ENCODE results near the gene SH3GL3.

SH3GL3 gene

GRCh38 chr15:83413054-83413719, 34.0 kb upstream of the SH3GL3 start:
- TF ChIP-seq MAX (IDR thresholded peaks at IDR 0.05): no peak
- no peak for TF ChIP-seq CREB1 (IDR thresholded peaks at IDR 0.05; ENCODE audit: low read depth)

GRCh38 chr15:83422081-83422480, 25.1 kb upstream of the SH3GL3 start:
- TF ChIP-seq EGR1 (IDR thresholded peaks at IDR 0.05) (no peak), MAX (IDR thresholded peaks at IDR 0.05) (no peak), FOXM1 (IDR thresholded peaks at IDR 0.05; ENCODE audit: borderline replicate concordance, low read depth) (no peak), TEAD4 (IDR thresholded peaks at IDR 0.05) (no peak), RAD21 (IDR thresholded peaks at IDR 0.05; ENCODE audit: low read depth) (no peak), TAF1 (IDR thresholded peaks at IDR 0.05; ENCODE audit: low read depth) (no peak), ZBTB7A (IDR thresholded peaks at IDR 0.05; ENCODE audit: low read depth) (no peak), TCF12 (IDR thresholded peaks at IDR 0.05; ENCODE audit: low read depth) (no peak), CEBPB (IDR thresholded peaks at IDR 0.05) (no peak), REST (IDR thresholded peaks at IDR 0.05; ENCODE audit: low read depth) (no peak), CREB1 (IDR thresholded peaks at IDR 0.05; ENCODE audit: low read depth) (no peak), NFIC (IDR thresholded peaks at IDR 0.05) (no peak), USF1 (IDR thresholded peaks at IDR 0.05) (no peak), EP300 (IDR thresholded peaks at IDR 0.05; ENCODE audit: borderline replicate concordance) (no peak)

GRCh38 chr15:83422541-83422940, 24.6 kb upstream of the SH3GL3 start:
- no peak for TF ChIP-seq MAX (IDR thresholded peaks at IDR 0.05)
- no peak for TF ChIP-seq CEBPB (IDR thresholded peaks at IDR 0.05)
- TF ChIP-seq ZBTB7A (IDR thresholded peaks at IDR 0.05; ENCODE audit: low read depth): no peak

- TF ChIP-seq FOXM1 (IDR thresholded peaks at IDR 0.05; ENCODE audit: borderline replicate concordance, low read depth) (no peak), REST (IDR thresholded peaks at IDR 0.05; ENCODE audit: low read depth) (no peak)
Measured at GRCh38 chr15:83424101-83424500, 23.0 kb upstream of the SH3GL3 start.

- no peak for TF ChIP-seq REST (IDR thresholded peaks at IDR 0.05; ENCODE audit: low read depth)
- TF ChIP-seq YY1 (IDR thresholded peaks at IDR 0.05; ENCODE audit: low read depth): no peak
- no peak for TF ChIP-seq ZBTB7A (IDR thresholded peaks at IDR 0.05; ENCODE audit: low read depth)
- TF ChIP-seq RAD21 (IDR thresholded peaks at IDR 0.05; ENCODE audit: low read depth): no peak
- no peak for TF ChIP-seq CREB1 (IDR thresholded peaks at IDR 0.05; ENCODE audit: low read depth)
Measured at GRCh38 chr15:83430441-83430840, 16.7 kb upstream of the SH3GL3 start.

GRCh38 chr15:83431521-83431920, 15.6 kb upstream of the SH3GL3 start:
- no peak for TF ChIP-seq FOXM1 (IDR thresholded peaks at IDR 0.05; ENCODE audit: borderline replicate concordance, low read depth)
- TF ChIP-seq RAD21 (IDR thresholded peaks at IDR 0.05; ENCODE audit: low read depth): no peak
- no peak for TF ChIP-seq EGR1 (IDR thresholded peaks at IDR 0.05)
- TF ChIP-seq TCF12 (IDR thresholded peaks at IDR 0.05; ENCODE audit: low read depth): no peak
- no peak for TF ChIP-seq USF1 (IDR thresholded peaks at IDR 0.05)
- TF ChIP-seq TAF1 (IDR thresholded peaks at IDR 0.05; ENCODE audit: low read depth): no peak
- no peak for TF ChIP-seq MAX (IDR thresholded peaks at IDR 0.05)
- TF ChIP-seq EP300 (IDR thresholded peaks at IDR 0.05; ENCODE audit: borderline replicate concordance): no peak
- no peak for TF ChIP-seq ZBTB7A (IDR thresholded peaks at IDR 0.05; ENCODE audit: low read depth)
- no peak for TF ChIP-seq NFIC (IDR thresholded peaks at IDR 0.05)
- no peak for TF ChIP-seq CREB1 (IDR thresholded peaks at IDR 0.05; ENCODE audit: low read depth)
- TF ChIP-seq CEBPB (IDR thresholded peaks at IDR 0.05): no peak
- TF ChIP-seq YY1 (IDR thresholded peaks at IDR 0.05; ENCODE audit: low read depth): no peak
- no peak for TF ChIP-seq TEAD4 (IDR thresholded peaks at IDR 0.05)
- no peak for TF ChIP-seq REST (IDR thresholded peaks at IDR 0.05; ENCODE audit: low read depth)

Data from Ishikawa (cell line).